Peyer's patch (tissue), 4 donors: Measurements from ENCODE around the gene TP53I11. TPM values are rescaled to one million over a fixed set of nuclear protein-coding genes. Genes with fewer than 3 reads are reported as not detected.

Experiments
- DNase-seq, 3 donors: peaks; one replicate each; pipeline ENCODE4 v3.0.0-alpha.2; 2017 to 2019
- H3K27ac ChIP-seq, 4 donors: fragments of 200-600 bp; sonication (generic); one replicate each; pipeline ENCODE4 v1.5.1; 2016 to 2019
- H3K27me3 ChIP-seq, 2 donors: fragments of 200-600 bp; sonication (generic); one replicate each; pipeline ENCODE4 v1.5.1; 2019
- H3K36me3 ChIP-seq, 3 donors: fragments of 200-600 bp; sonication (generic); one replicate each; pipeline ENCODE4 v1.5.1; 2016 to 2019
- H3K4me1 ChIP-seq, 4 donors: fragments of 200-600 bp; sonication (generic); one replicate each; pipeline ENCODE4 v1.5.1; 2016 to 2019
- H3K4me3 ChIP-seq, 4 donors: fragments of 200-600 bp; sonication (generic); 1 replicate in 3 of 4; 2 replicates in 1 of 4; pipeline ENCODE4 v1.5.1; 2016 to 2019; ENCODE audit warnings: mild to moderate bottlenecking in 1 of 4
- H3K9me3 ChIP-seq, 4 donors: fragments of 200-600 bp; sonication (generic); one replicate each; pipeline ENCODE4 v1.5.1; 2016 to 2019; ENCODE audit warnings: mild to moderate bottlenecking in 1 of 4
- POLR2A ChIP-seq, 2 donors: fragments of 450-650 bp; IDR thresholded peaks; one replicate each; pipeline ENCODE4 v1.5.1; 2017; ENCODE audit warnings: antibody characterized with exemption in 2 of 2, mild to moderate bottlenecking in 2 of 2, moderate library complexity in 2 of 2
- total RNA-seq, 4 donors: library from RNA; depleted of rRNA; stranded (reverse); fragments of >200 nt; gene quantifications; one replicate each; pipeline ENCODE4 v1.1.0, GENCODE V29; 2016
- TF ChIP-seq, protein P1 (sequence below), 6 experiments: fragments of 450-650 bp in 4 of 6; fragments of 200-600 bp in 2 of 6; sonication (generic) in 1 of 6; IDR thresholded peaks; one replicate each; pipeline ENCODE4 v1.5.1; 2017 to 2019; ENCODE audit warnings: antibody characterized with exemption in 6 of 6, mild to moderate bottlenecking in 3 of 6, moderate library complexity in 1 of 6

Gene TP53I11
- total RNA-seq, 4 donors from 2014 or later = 48.0 to 152 (median 69.9) TPM

DNA sequence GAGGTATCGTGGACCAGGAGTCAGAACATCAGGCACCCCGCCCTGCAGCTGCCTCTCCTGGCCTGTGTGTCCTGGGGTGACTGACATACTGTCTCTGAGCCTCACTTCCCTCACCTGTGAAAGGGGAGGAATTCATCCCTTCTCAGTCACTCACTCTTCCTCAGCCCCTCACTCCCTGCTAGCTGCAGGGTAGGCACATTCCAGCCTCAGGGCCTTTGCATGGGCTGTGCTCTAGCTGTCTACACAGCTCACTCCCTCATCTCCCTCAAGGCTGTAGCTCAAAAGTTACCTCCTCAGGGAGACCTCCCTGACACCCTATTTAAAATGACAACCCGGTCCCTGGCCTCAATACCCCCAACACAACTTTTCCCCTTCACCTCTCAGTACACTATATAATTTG is 2.5 kb downstream of the TP53I11 start:
- no peak for DNase-seq
- Histone ChIP-seq H3K36me3 (no peaks in the 10 kb centered on the region), H3K4me3 (no peak overlapping the region), H3K9me3 (no peaks in the 10 kb centered on the region), H3K27me3 (no peaks in the 10 kb centered on the region), H3K4me1 (peaks cover 0 to 30% (median 13%) of the 10 kb centered on the region in 4 donors), H3K27ac (peak overlapping the region in 1 of 4 donors; percentile 11)
- no peak for TF ChIP-seq POLR2A (IDR thresholded peaks at IDR 0.05)
- TF ChIP-seq, protein P1, sequence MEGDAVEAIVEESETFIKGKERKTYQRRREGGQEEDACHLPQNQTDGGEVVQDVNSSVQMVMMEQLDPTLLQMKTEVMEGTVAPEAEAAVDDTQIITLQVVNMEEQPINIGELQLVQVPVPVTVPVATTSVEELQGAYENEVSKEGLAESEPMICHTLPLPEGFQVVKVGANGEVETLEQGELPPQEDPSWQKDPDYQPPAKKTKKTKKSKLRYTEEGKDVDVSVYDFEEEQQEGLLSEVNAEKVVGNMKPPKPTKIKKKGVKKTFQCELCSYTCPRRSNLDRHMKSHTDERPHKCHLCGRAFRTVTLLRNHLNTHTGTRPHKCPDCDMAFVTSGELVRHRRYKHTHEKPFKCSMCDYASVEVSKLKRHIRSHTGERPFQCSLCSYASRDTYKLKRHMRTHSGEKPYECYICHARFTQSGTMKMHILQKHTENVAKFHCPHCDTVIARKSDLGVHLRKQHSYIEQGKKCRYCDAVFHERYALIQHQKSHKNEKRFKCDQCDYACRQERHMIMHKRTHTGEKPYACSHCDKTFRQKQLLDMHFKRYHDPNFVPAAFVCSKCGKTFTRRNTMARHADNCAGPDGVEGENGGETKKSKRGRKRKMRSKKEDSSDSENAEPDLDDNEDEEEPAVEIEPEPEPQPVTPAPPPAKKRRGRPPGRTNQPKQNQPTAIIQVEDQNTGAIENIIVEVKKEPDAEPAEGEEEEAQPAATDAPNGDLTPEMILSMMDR (IDR thresholded peaks at IDR 0.05) = no peak

DNA sequence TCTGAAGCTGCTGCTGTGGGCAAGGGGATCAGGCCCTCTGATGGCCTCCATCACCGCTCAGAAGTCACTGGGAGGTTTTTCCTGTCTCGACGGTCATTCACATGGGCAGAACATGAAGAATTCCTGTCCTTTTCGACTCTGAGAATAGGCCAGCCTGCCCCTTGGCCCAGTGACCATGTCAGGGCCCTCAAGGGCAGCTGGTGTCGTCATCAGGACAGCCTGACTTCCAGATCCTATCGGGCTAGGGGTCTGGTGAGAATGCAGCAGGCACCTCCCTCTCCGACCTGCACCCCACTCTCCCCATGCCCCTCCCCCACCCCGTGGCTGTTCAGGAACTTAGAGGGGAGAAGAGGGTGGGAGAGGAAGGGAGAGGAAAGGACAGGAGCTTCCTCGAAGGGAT is 3.6 kb downstream of the TP53I11 start:
- Histone ChIP-seq H3K4me3 (no peak overlapping the region), H3K27ac (peak overlapping the region in 2 of 4 donors; percentile 6 to 35), H3K9me3 (no peaks in the 10 kb centered on the region), H3K36me3 (no peaks in the 10 kb centered on the region), H3K27me3 (no peaks in the 10 kb centered on the region), H3K4me1 (peaks cover 0 to 31% (median 21%) of the 10 kb centered on the region in 4 donors)
- DNase-seq = no peak
- TF ChIP-seq POLR2A (IDR thresholded peaks at IDR 0.05) = no peak
- TF ChIP-seq, protein P1 (IDR thresholded peaks at IDR 0.05) = no peak

DNA sequence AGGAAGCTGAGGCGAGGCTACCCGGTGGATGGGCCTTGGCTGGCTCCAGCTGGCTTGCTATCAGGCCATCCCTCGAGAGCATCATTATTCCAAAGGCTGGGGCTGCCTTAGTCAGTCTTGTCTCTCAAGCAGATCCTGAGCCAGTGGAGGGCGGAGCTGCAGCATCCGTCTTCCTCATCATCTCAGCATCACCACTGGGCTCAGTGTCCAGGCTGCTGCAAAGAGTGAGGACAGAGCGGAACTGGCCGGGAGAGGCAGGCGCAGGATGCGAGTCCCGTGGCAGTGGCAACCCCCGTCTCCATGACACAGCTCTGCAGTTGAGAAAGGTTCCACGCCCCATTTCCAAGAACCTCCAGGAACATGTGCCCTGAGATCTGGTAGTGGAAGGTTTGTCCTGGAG is 4.4 kb downstream of the TP53I11 start:
- peak in 1 of 3 donors; percentile 73 for DNase-seq
- Histone ChIP-seq H3K27me3 (no peaks in the 10 kb centered on the region), H3K4me3 (no peak overlapping the region), H3K36me3 (no peaks in the 10 kb centered on the region), H3K4me1 (peaks cover 0 to 32% (median 21%) of the 10 kb centered on the region in 4 donors), H3K9me3 (no peaks in the 10 kb centered on the region), H3K27ac (peak overlapping the region in 3 of 4 donors; percentile 7 to 35 (median 10))
- TF ChIP-seq, protein P1 (IDR thresholded peaks at IDR 0.05) = no peak
- no peak for TF ChIP-seq POLR2A (IDR thresholded peaks at IDR 0.05)

DNA sequence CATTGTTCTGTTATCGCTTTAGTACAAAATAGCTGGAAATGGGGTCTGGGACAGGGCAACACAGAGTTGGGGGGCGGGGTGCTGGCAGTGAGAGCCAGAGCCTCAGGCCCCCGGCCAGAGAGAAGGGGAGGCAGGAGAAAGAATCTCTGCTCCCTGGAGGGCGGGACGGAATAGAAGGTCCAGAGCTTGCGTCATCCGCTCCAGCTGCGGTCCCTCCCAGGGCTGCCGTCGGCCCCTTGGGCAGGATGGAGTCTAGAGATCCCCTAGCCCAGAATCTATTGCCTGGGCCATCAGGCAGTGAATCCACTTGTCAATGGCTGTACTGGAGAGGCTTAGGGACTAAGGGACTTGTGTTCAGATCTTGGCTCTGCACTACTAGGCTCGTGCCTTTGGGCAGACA is 5.0 kb downstream of the TP53I11 start:
- TF ChIP-seq, protein P1 (IDR thresholded peaks at IDR 0.05) = no peak
- TF ChIP-seq POLR2A (IDR thresholded peaks at IDR 0.05) = no peak
- no peak overlapping the region for H3K4me3 ChIP-seq
- no peaks in the 10 kb centered on the region for H3K9me3 ChIP-seq
- H3K4me1 ChIP-seq = peaks cover 0 to 34% (median 19%) of the 10 kb centered on the region in 4 donors
- DNase-seq = no peak
- peak overlapping the region in 3 of 4 donors; percentile 7 to 35 (median 10) for H3K27ac ChIP-seq
- H3K36me3 ChIP-seq = no peaks in the 10 kb centered on the region
- H3K27me3 ChIP-seq = no peaks in the 10 kb centered on the region

DNA sequence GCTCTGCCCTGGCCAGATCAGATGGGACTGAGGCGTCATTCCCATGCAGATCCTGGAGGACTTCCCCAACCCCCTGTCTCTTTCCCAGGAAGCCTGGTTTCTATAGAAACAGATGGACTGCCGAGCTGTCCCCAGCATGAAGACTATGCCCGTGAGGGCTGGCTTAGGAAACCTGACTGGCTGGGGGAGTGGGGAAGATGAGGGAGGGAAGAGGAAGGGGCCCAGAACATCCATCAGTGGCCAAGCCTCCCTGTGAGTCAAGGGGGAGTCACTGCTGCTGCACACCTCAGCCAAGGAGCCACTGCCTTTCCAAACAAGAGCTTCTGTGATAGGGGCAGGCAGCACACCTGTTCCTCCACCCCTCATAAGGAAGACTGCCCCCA is 5.8 kb downstream of the TP53I11 start:
- Histone ChIP-seq H3K27ac (no peak overlapping the region), H3K36me3 (no peaks in the 10 kb centered on the region), H3K4me3 (no peak overlapping the region), H3K4me1 (peaks cover 0 to 38% (median 18%) of the 10 kb centered on the region in 4 donors), H3K27me3 (no peaks in the 10 kb centered on the region), H3K9me3 (no peaks in the 10 kb centered on the region)
- TF ChIP-seq, protein P1 (IDR thresholded peaks at IDR 0.05) = no peak
- DNase-seq = no peak
